Uterus (tissue), 4 donors: ENCODE data around the gene ZNF550. TPM values are rescaled to one million over a fixed set of nuclear protein-coding genes. Genes with fewer than 3 reads are reported as not detected.
"Not testable (repeated sequence)": the region's sequence is repeated elsewhere in the genome, so short reads cannot be mapped to it uniquely, and the experiment has no call there.

Experiments
- DNase-seq, 2 donors: peaks; one replicate each; pipeline ENCODE4 v3.0.0-alpha.2; 2019 to 2020
- H3K27ac ChIP-seq, 2 donors: fragments of 200-600 bp; sonication (generic); 1 replicate in 1 of 2; 2 replicates in 1 of 2; pipeline ENCODE4 v1.5.1; 2016 to 2018
- H3K27me3 ChIP-seq, 2 donors: fragments of 200-600 bp; sonication (generic); one replicate each; pipeline ENCODE4 v1.5.1; 2018 to 2019; ENCODE audit warnings: control low read depth in 1 of 2
- H3K36me3 ChIP-seq, 2 donors: fragments of 200-600 bp; sonication (generic); one replicate each; pipeline ENCODE4 v1.5.1; 2019; ENCODE audit warnings: control low read depth in 1 of 2
- H3K4me1 ChIP-seq, 2 donors: fragments of 200-600 bp; sonication (generic); one replicate each; pipeline ENCODE4 v1.5.1; 2018 to 2019; ENCODE audit warnings: control low read depth in 1 of 2
- H3K4me3 ChIP-seq, 2 donors: fragments of 200-600 bp; sonication (generic); 1 replicate in 1 of 2; 2 replicates in 1 of 2; pipeline ENCODE4 v1.5.1; 2018 to 2019; ENCODE audit warnings: mild to moderate bottlenecking in 1 of 2
- H3K9me3 ChIP-seq, 2 donors: fragments of 200-600 bp; sonication (generic); one replicate each; pipeline ENCODE4 v1.5.1; 2019; ENCODE audit warnings: control low read depth in 1 of 2
- CTCF ChIP-seq, 4 experiments: fragments of 200-600 bp in 2 of 4; fragments of 450-650 bp in 2 of 4; sonication (generic) in 2 of 4; IDR thresholded peaks; one replicate each; pipeline ENCODE4 v1.5.1; 2016 to 2019; ENCODE audit warnings: antibody characterized with exemption in 4 of 4, mild to moderate bottlenecking in 2 of 4, moderate library complexity in 1 of 4
- POLR2A ChIP-seq, 2 donors: fragments of 450-650 bp; IDR thresholded peaks; one replicate each; pipeline ENCODE4 v1.6.1; 2016; ENCODE audit warnings: antibody characterized with exemption in 2 of 2, mild to moderate bottlenecking in 1 of 2, moderate library complexity in 1 of 2
- intact Hi-C: fragments of 100-400 bp; cut with DNase I; formaldehyde crosslinking; loops from one replicate; pipeline ENCODE4 v1.15.1; 2023; ENCODE audit warnings: low total_unique reads
- total RNA-seq, 4 donors: library from RNA; depleted of rRNA in 3 of 4; stranded (reverse); fragments of >200 nt in 3 of 4; gene quantifications; one replicate each; pipeline versions ENCODE4 v1.1.0 to v1.2.4, GENCODE V29; 2014 to 2023
- donor health status: DM: yes; HTN: yes; CAD: no.

The ZNF550 gene
- total RNA-seq, 4 donors from 2014 or later = 4.4 to 25.6 (median 6.9) TPM

- TF ChIP-seq POLR2A (IDR thresholded peaks at IDR 0.05) (no peak), CTCF (IDR thresholded peaks at IDR 0.05) (no peak)
- intact Hi-C loops = no loop called here
- DNase-seq = no peak
- Histone ChIP-seq H3K27me3 (no peaks in the 10 kb centered on the region), H3K4me1 (no peaks in the 10 kb centered on the region), H3K27ac (no peak overlapping the region), H3K9me3 (peaks cover 0 to 49% of the 10 kb centered on the region in 2 donors), H3K36me3 (no peaks in the 10 kb centered on the region), H3K4me3 (no peak overlapping the region)
Measured at GRCh38 chr19:57511484-57511883, 48.2 kb downstream of the ZNF550 start.

- intact Hi-C loops = no loop called here
- H3K9me3 ChIP-seq = peaks cover 0 to 31% of the 10 kb centered on the region in 2 donors
- no peaks in the 10 kb centered on the region for H3K4me1 ChIP-seq
- TF ChIP-seq CTCF (IDR thresholded peaks at IDR 0.05) (no peak), POLR2A (IDR thresholded peaks at IDR 0.05) (no peak)
- no peak overlapping the region for H3K4me3 ChIP-seq
- no peak overlapping the region for H3K27ac ChIP-seq
- DNase-seq = no peak
- no peaks in the 10 kb centered on the region for H3K27me3 ChIP-seq
- H3K36me3 ChIP-seq = no peaks in the 10 kb centered on the region
Measured at GRCh38 chr19:57506163-57506562, 53.5 kb downstream of the ZNF550 start.

GRCh38 chr19:57500400-57500799, 59.3 kb downstream of the ZNF550 start:
- H3K9me3 ChIP-seq, DNase-seq, H3K27me3 ChIP-seq, H3K4me1 ChIP-seq, H3K4me3 ChIP-seq, H3K27ac ChIP-seq, intact Hi-C loops, H3K36me3 ChIP-seq: not testable (repeated sequence)

- H3K36me3 ChIP-seq, H3K4me1 ChIP-seq, intact Hi-C loops, H3K27me3 ChIP-seq: not testable (repeated sequence)
- peak; percentile 89 to 92 for DNase-seq
- peaks cover 0 to 11% of the 10 kb centered on the region in 2 donors for H3K9me3 ChIP-seq
- peak within 1 kb of the TSS; percentile 81 to 97 for H3K4me3 ChIP-seq
- peak within 1 kb of the TSS; percentile 63 to 76 for H3K27ac ChIP-seq
- TF ChIP-seq POLR2A (IDR thresholded peaks at IDR 0.05) = peak in 1 of 2 donors; percentile 53
Measured at GRCh38 chr19:57499680-57500395, 59.8 kb downstream of the ZNF550 start, which contains the start of gene ZNF773. Gene ZNF773 (plus strand): TSS chr19:57499938. CDS start chr19:57500081, 143 bp downstream.

- DNase-seq, H3K27me3 ChIP-seq, H3K4me3 ChIP-seq, H3K4me1 ChIP-seq, H3K27ac ChIP-seq, H3K36me3 ChIP-seq, intact Hi-C loops: not testable (repeated sequence)
- H3K9me3 ChIP-seq = peaks cover 0 to 17% of the 10 kb centered on the region in 2 donors
Measured at GRCh38 chr19:57499332-57499679, 60.4 kb downstream of the ZNF550 start.

- intact Hi-C loops, H3K36me3 ChIP-seq, H3K27me3 ChIP-seq, H3K9me3 ChIP-seq, H3K27ac ChIP-seq, H3K4me1 ChIP-seq, DNase-seq, H3K4me3 ChIP-seq: not testable (repeated sequence)
Measured at GRCh38 chr19:57488299-57488644, 71.4 kb downstream of the ZNF550 start.

- H3K4me1 ChIP-seq, intact Hi-C loops, H3K27me3 ChIP-seq, H3K9me3 ChIP-seq, H3K36me3 ChIP-seq: not testable (repeated sequence)
- TF ChIP-seq POLR2A (IDR thresholded peaks at IDR 0.05) = peak in 1 of 2 donors; percentile 27
- peak; percentile 85 to 87 for DNase-seq
- Histone ChIP-seq H3K4me3 (peak within 1 kb of the TSS; percentile 68 to 94), H3K27ac (peak within 1 kb of the TSS; percentile 62 to 64)
Measured at GRCh38 chr19:57487477-57488298, 72.0 kb downstream of the ZNF550 start, which contains the start of gene ZNF419. Gene ZNF419 (plus strand): TSS chr19:57487750. CDS start chr19:57487951, 201 bp downstream.

Other genes with a start within 250 kb of the ZNF550 start
- gene ZNF543, start 239.4 kb downstream of the ZNF550 start, total RNA-seq = 10 to 100 TPM in 2 of 4 donors, 1 to 10 TPM in 2; 5.9 to 31.2 (median 10.2) TPM
- 10 to 100 TPM in 2 of 4 donors, 1 to 10 TPM in 2; 4.1 to 25.0 (median 8.3) TPM for gene ZNF304, start 208.6 kb downstream of the ZNF550 start, total RNA-seq
- 10 to 100 TPM in 2 of 4 donors, 1 to 10 TPM in 1, not detected in 1; 2.0 to 21.0 (median 10.6) TPM for gene TRAPPC2B, start 196.3 kb downstream of the ZNF550 start, total RNA-seq
- gene ZNF547, start 196.3 kb downstream of the ZNF550 start, total RNA-seq = 1 to 10 TPM in 2 of 4 donors, not detected in 2; 2.1 to 5.7 TPM
- gene ZNF548, start 170.0 kb downstream of the ZNF550 start, total RNA-seq = 10 to 100 TPM; 12.6 to 77.9 (median 53.1) TPM
- gene ZNF17, start 148.7 kb downstream of the ZNF550 start, total RNA-seq = 10 to 100 TPM; 14.9 to 41.6 (median 18.9) TPM
- 10 to 100 TPM in 3 of 4 donors, under 1 TPM in 1; 0.88 to 31.1 (median 11.6) TPM for gene ZNF749, start 124.5 kb downstream of the ZNF550 start, total RNA-seq
- 1 to 10 TPM in 2 of 4 donors, under 1 TPM in 1, not detected in 1; under 0.01 to 2.2 (median 2.0) TPM for gene VN1R1, start 102.7 kb downstream of the ZNF550 start, total RNA-seq
- gene ZNF772, start 82.3 kb downstream of the ZNF550 start, total RNA-seq = 10 to 100 TPM in 3 of 4 donors, 1 to 10 TPM in 1; 7.2 to 48.0 (median 12.6) TPM
- 10 to 100 TPM in 3 of 4 donors, 1 to 10 TPM in 1; 2.6 to 69.4 (median 16.9) TPM for gene ZNF419, start 72.1 kb downstream of the ZNF550 start, total RNA-seq
- 10 to 100 TPM in 3 of 4 donors, 1 to 10 TPM in 1; 2.9 to 34.3 (median 17.0) TPM for gene ZNF773, start 59.9 kb downstream of the ZNF550 start, total RNA-seq
- gene ZNF549, start 32.5 kb downstream of the ZNF550 start, total RNA-seq = 10 to 100 TPM in 2 of 4 donors, 1 to 10 TPM in 2; 8.2 to 38.9 (median 14.2) TPM
- 10 to 100 TPM in 1 of 4 donors, 1 to 10 TPM in 2, under 1 TPM in 1; 0.26 to 11.9 (median 5.7) TPM for gene ZNF416, start 19.0 kb upstream of the ZNF550 start, total RNA-seq
- gene ZIK1, start 24.3 kb upstream of the ZNF550 start, total RNA-seq = 10 to 100 TPM in 2 of 4 donors, 1 to 10 TPM in 2; 6.8 to 26.5 (median 11.0) TPM
- gene ZNF530, start 40.0 kb upstream of the ZNF550 start, total RNA-seq = 10 to 100 TPM in 1 of 4 donors, 1 to 10 TPM in 2, under 1 TPM in 1; 0.29 to 33.0 (median 4.7) TPM
- gene ZNF134, start 54.4 kb upstream of the ZNF550 start, total RNA-seq = 10 to 100 TPM in 3 of 4 donors, 1 to 10 TPM in 1; 1.5 to 60.1 (median 16.5) TPM
- 100 to 1,000 TPM in 1 of 4 donors, 10 to 100 TPM in 2, 1 to 10 TPM in 1; 9.4 to 115 (median 20.7) TPM for gene ZNF211, start 73.3 kb upstream of the ZNF550 start, total RNA-seq
- not detected for gene ZSCAN4, start 109.1 kb upstream of the ZNF550 start, total RNA-seq
- 100 to 1,000 TPM in 1 of 4 donors, 10 to 100 TPM in 2, 1 to 10 TPM in 1; 8.7 to 123 (median 27.2) TPM for gene ZNF551, start 122.1 kb upstream of the ZNF550 start, total RNA-seq
- 10 to 100 TPM in 1 of 4 donors, 1 to 10 TPM in 2, under 1 TPM in 1; 0.88 to 27.4 (median 1.5) TPM for gene ZNF154, start 149.3 kb upstream of the ZNF550 start, total RNA-seq
- 10 to 100 TPM in 1 of 4 donors, 1 to 10 TPM in 2, under 1 TPM in 1; 0.88 to 20.2 (median 3.4) TPM for gene ZNF671, start 167.8 kb upstream of the ZNF550 start, total RNA-seq
- gene ZNF776, start 187.0 kb upstream of the ZNF550 start, total RNA-seq = 10 to 100 TPM in 3 of 4 donors, under 1 TPM in 1; 0.29 to 34.4 (median 17.9) TPM
- 10 to 100 TPM in 2 of 4 donors, 1 to 10 TPM in 2; 4.6 to 42.0 (median 16.1) TPM for gene ZNF586, start 209.8 kb upstream of the ZNF550 start, total RNA-seq